GM21526 (cell line): ENCODE results near the gene TRAF5.
"Not testable (repeated sequence)": the region's sequence is repeated elsewhere in the genome, so short reads cannot be mapped to it uniquely, and the experiment has no call there.

ENCODE experiments used
- ATAC-seq: cut with Tn5 transposase; IDR thresholded peaks from one replicate; pipeline ENCODE4 v1.9.1; 2021; ENCODE audit warnings: moderate library complexity; ENCODE audit not compliant: unreplicated experiment, low FRiP score

Gene TRAF5

DNA sequence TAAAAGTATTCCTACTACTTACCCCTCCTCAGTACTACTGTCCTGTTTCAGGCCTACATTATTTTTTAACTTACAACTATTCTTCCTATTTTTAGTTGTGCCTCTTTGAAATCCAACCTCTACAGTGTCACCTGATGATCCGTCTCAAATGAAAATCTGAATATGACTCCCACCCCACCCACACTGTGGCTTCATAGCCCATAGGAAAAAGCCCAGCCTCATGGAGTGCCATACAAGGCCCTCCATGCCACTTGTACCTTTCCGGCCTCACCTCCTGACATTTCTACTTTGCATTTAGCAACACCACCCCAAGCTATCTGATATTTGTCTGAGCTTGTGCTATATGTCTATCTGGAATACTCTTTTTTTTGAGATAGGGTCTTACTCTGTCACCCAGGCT lies 49.3 kb downstream of the TRAF5 start:
- ATAC-seq, result no peak

GRCh38 chr1:211376807-211377470 lies 50.3 kb downstream of the TRAF5 start:
- ATAC-seq, result no peak

DNA sequence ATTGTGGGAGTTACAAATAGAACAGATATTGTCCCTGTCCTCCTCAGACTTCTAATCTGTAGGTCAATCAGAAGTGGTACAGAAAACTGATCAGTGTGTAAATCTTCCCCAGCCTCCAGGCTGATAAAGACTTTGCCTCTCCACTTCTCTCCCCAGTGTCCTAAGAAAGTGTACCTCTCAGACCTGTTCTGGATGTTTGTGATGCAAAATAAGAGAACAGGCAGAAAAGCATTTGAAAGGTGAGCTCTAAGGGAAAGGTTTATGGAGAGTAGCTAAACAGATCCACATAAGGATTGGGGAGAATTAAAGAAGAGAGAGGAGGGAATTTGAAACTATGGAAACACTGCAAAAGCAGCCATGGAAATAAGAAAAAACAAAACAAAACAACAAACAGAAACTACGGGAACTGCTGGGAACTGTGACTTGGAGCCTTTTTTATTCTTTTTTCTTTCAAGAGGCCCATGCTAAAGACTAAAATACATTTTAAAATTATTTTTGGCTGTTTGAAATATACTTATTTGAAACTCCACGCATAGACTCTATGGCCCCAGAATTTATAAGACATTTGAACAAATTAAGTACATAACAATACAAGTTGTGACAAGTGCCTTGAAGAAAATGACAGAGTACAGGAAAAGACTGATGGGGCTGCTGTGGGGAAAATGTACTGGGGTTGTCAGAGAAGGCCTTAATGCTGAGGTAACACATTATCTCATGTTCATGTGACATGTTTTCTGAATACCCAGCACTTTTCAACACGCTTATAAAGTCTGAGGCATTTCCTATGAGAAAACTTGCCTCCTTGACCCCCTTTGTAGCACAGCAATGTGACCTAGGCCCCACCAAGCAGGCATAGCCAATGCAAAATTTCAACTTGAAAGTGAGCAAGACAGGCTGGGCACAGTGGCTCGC lies 51.2 kb downstream of the TRAF5 start:
- ATAC-seq, result no peak

DNA sequence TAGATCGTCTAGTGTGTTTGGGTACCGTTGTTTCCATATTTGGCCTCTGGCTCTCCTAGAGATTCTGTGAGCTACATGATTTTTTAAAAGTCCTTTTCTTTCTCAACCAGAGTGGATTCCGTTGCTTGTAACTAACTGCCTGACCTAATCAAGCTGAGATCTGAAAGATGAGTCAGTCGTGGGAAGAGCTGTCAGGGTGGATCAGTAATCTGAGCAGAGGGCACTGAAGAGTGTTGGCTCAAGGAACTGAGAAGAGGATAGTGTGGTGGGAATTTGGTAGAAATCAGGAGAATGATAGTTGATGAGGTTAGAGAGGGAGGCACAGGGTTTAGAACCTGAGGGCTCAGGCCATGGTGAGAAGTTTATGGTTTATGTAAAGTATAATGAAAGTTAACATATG lies 52.2 kb downstream of the TRAF5 start:
- ATAC-seq, result no peak

DNA sequence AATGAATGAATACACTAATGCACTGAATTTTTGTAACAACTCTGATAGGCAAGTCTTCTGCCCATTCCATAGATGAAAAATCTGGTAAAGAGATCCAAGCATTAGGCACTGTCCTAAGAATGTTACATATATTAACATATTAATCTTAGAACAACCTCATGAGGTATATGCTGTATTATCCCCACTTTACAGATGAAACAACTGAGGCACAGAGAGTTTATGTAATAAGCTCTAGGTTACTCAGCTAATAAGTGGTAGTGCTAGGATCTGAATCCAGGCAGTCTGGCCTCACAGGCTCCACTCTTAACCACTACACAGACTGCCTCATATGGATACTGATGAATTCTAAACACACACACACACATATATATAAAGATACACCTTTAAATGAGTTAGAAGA lies 52.8 kb downstream of the TRAF5 start:
- no peak for ATAC-seq

DNA sequence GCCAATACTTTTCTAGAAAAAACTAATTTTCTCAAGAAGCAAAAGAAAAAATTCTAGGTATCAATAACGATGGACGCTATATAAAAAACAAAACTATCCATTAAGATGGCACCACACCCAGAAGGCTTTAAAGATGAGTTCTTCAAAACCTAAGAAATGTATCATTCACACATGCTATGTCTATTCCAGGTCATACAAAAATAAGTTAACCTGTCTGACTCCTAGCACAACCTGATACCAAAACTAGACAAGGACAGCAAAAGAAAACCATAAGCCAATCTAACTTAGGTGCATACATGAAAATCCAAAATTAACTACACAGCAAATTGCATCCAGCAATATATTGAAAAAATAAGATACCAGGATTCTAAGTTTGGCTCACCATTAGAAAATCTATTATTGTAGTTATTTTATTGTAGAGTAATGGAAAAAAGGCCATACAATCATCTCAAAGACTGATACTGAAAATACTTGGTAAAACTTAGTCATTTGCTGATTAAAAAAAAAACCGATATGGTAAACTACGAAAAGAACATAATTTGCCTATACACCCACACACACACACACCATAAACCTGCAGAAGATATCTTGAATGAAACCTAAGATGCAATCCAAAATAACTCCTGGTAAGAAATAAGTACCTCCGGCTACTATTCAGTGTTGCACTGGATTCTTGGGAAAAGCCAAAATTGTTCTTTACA lies 55.0 kb downstream of the TRAF5 start:
- no peak for ATAC-seq

DNA sequence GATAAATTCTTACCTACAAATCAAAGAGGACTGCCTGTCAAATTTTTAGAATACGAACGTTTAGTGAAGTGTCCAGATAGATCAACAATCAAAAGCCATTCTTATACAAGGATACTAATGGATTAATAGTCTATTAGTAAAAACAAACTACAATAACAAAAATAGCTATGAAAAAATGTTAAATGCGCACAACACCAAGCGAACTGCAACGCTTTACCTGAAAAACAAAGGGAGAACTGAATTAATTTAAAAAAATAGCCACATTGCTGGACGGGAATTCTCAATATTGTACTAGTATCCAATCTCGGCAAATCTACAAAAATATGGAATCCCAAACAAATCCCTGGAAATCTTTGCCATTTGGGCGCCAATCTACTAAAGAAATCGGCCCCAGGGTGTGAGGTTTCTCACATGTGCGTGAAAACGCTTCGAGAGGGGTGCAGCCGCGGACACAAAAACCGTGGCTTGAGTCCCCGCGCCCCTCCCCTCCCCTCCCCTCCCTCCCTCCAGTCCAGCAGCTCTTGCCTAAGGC lies 55.6 kb downstream of the TRAF5 start:
- ATAC-seq, result no peak

DNA sequence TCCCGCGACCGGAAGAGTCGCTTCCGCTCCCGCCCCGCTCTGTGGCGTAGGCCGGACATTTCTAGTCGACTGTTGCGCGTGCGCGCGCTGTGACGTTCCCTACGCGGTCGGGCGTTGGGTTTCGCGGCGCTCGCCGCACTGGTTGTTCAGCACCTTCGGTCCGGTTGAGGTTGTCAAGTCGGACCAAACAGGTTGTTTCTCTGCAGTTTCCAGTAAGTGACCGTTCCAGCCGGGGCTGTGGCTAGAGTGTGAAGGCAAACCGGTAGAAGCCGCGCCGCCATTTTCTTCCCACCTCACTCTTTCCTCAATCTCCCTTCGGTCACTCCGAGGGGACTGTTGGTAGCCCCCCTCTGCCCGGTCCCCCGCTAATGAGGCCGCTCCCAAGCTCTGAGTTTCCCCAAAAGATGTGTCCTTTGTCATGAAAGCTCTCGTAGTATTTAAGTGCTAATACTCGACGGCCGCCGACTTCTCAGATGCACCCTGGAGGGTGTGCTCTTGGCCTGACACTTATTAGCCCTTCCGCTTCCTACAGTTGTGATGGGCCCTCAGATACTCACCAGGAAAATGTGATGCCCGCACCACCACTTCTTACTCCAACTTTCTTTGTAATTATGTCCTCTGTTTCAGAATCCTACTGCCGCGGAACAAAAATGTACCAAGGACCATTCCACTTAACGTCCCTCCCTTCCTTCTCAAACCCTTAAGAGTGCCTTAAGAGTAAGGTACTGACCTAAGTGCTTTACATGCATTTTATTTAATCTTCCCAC lies 56.3 kb downstream of the TRAF5 start:
- ATAC-seq, result peak; percentile 95

DNA sequence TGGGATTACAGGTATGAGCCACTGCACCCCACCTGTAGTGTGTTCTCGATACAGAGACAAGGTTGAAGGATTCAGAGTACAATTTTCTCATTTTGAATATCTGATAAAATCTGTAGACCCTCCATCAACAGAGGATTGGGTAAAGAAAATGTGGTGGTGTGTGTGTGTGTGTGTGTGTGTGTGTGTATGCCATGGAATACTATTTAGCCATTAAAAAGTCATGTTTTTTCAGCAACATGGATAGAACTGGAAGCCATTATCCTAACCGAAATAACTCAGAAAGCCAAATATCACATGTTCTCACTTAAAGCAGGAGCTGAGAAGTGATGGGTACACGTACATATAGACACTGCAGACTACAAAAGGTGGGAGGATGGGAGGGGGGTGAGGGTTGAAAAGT lies 57.9 kb downstream of the TRAF5 start:
- ATAC-seq, result no peak

DNA sequence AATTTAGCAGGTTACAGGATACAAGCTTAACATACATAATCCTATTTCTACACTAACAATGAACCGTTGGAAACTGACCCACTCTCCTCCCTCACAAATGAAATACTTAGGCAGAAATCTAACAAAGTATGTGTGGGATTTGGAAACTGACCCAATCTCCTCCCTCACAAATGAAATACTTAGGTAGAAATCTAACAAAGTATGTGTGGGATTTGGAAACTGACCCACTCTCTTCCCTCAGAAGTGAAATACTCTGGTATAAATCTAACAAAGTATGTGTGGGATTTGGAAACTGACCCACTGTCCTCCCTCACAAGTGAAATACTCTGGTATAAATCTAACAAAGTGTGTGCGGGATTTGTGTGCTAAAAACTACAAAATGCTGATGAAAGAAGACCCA lies 60.3 kb downstream of the TRAF5 start:
- ATAC-seq, result no peak

DNA sequence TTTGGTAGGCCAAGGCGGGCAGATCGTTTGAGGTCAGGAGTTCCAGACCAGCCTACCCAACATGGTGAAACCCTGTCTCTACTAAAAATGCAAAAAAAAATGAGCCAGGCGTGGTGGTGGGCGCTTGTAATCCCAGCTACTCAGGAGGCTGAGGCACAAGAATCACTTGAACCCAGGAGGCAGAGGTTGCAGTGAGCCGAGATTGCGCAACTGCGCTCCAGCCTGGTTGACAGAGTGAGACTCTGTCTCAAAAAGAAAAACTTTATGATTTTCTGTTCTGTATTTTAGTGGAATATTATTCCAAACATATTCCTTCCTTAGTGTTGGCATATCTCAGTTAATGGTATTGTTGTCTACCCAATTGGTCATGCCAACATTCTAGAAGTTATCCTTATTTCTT lies 64.2 kb downstream of the TRAF5 start:
- not testable (repeated sequence) for ATAC-seq

- ATAC-seq, result no peak
Observed at GRCh38 chr1:211393203-211393602, 66.6 kb downstream of the TRAF5 start.

- ATAC-seq, result not testable (repeated sequence)
Observed at GRCh38 chr1:211398266-211398930, 71.8 kb downstream of the TRAF5 start.

DNA sequence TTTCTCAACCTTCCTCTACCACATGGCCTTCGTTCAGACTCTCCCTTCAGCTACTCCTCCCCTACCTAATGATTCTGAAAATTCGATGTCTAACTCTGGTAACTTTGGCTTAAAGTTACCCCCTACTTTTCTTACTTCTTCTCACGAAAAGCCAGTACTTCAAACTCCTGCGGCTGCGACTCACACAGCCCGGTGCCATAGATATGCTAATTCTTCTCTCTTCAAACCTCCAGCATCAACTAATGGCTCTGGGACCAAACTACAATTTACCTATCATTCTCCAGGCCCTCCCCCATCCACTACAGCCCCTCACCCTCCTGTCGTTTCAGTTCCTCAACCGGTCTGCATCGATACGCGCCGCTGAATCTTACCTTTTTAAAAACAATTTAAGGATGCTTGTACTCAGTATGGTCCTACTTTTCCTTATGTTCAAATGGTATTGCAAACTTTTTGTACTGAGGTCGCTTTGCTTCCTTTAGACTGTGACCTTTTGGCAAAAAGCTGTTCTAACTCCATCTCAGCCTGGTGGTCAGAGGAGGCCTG lies 73.3 kb downstream of the TRAF5 start:
- not testable (repeated sequence) for ATAC-seq

DNA sequence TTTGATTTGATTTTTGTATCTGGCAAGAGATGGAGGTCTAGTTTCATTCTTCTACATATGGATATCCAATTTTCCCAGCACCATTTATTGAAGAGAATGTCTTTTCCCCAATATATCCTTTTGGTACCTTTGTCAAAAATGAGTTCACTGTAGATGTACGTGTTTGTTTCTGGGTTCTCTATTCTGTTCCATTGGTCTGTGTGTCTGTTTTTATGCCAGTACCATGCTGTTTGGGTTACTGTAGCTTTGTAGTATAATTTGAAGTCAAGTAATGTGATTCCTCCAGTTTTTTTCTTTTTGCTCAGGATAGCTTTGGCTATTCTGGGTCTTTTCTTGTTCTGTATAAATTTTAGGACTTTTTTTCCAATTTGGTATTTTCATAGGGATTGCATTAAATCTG lies 75.1 kb downstream of the TRAF5 start:
- ATAC-seq, result not testable (repeated sequence)

- ATAC-seq, result not testable (repeated sequence)
Observed at GRCh38 chr1:211406086-211406485, 79.5 kb downstream of the TRAF5 start.

- ATAC-seq, result not testable (repeated sequence)
Observed at GRCh38 chr1:211407749-211408148, 81.1 kb downstream of the TRAF5 start.

- no peak for ATAC-seq
Observed at GRCh38 chr1:211411639-211412038, 85.0 kb downstream of the TRAF5 start.

GRCh38 chr1:211415700-211416099 lies 89.1 kb downstream of the TRAF5 start:
- no peak for ATAC-seq
